DMS79 (cell line): ENCODE measurements around the gene MOB4.

Experiments used
- DNase-seq: peaks from one replicate; lab custom pipeline; 2025; lab: John Stamatoyannopoulos, UW

Gene MOB4

GRCh38 chr2:197591339-197592072, 75.6 kb downstream of the MOB4 start:
- DNase-seq = no peak

- DNase-seq = no peak
Measured at GRCh38 chr2:197596766-197597165, 80.9 kb downstream of the MOB4 start.

GRCh38 chr2:197597166-197597565, 81.3 kb downstream of the MOB4 start:
- no peak for DNase-seq

- no peak for DNase-seq
Measured at GRCh38 chr2:197598450-197598849, 82.6 kb downstream of the MOB4 start.

DNA sequence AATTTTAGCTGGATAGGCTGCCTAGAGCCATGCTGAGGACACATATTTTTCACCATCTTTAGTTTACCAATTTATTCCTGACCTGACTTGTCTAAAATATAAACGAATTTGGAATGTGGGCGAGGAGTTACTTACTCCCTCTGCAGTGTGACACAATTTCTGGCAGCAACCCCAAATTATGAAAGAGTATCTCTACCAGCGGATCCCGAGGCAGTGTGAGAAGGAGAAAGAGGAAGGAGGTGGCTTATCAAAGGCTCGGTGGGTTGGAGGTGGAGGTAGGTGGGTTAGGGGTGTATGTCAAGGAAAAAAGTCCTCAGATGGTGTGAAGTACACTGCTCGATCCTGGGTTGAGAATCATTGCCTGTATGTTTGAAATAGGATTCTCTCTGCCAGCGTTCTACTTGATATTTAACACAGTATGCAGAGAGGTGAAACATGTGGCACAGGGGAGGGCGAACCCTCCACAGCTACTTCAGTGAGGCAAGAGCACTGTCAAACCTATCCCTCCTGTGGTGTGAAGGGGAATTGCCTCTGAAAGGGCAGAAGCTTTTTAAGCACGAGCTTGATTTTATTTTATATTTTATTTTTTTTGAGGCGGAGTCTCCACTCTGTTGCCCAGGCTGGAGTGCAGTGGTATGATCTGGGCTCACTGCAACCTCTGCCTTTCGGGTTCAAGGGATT, 83.6 kb downstream of the MOB4 start:
- DNase-seq = no peak

DNA sequence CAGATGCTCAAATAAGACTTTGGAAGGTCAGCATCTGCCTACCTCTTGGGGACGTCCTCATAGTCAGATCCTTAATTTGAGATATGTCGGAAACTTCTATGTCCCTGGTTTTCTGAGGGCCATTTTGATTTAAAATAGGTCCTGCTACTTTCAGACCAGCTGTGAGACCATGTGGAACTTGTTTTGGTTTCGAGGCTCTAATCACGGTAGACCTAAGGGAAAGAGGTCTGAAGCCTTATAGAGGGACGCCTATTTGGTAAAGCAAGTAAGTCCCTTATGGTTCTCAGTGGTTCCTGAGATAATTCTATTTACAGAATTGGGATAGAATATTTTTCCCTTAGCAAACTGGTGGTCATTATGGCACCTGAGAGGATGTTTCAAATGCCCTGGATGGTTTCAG, 84.4 kb downstream of the MOB4 start:
- no peak for DNase-seq

DNA sequence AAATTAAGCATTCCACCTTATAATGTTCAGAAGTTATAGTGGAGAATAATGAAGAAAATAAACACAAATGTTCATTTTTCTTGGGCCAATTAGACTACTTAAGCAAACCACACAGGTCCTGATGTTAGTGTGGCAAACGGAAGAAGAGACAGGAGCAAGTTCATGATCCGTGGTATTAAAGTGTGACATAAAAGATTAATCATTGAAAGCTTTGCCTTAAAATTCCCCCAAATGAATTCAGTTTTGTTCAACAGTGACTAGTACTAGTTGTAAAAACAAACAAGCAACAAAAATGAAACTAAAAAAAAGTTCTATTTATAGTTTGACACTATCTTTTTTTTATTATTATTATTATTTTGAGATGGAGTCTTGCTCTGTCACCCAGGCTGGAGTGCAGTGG, 85.9 kb downstream of the MOB4 start:
- no peak for DNase-seq
